ENCODE measurements around the gene RIC8A. TPM values are rescaled to one million over a fixed set of nuclear protein-coding genes. Genes with fewer than 3 reads are reported as not detected.
A peak's percentile ranks its signal among the peaks of the same experiment; 100 is the strongest.

Gene RIC8A
- total and polyA plus RNA-seq, 10 of the 15 experiments (the other 5 are each of a cell fraction or from before 2014, with no cell fraction given), result 10.4 to 157 (median 81.4) TPM

- no TSS peak for BruUV-seq (replicated peaks)
- TF ChIP-seq HDAC2 (IDR thresholded peaks at IDR 0.05), result no peak
- TF ChIP-seq BACH1 (IDR thresholded peaks at IDR 0.05; ENCODE audit: borderline replicate concordance), result no peak
- TF ChIP-seq ZNF687 (IDR thresholded peaks at IDR 0.05), result no peak
- no peak for TF ChIP-seq ZZZ3 (IDR thresholded peaks at IDR 0.05; ENCODE audit: control insufficient read depth, insufficient read length, low read depth)
- TF ChIP-seq E4F1 (IDR thresholded peaks at IDR 0.05; ENCODE audit: borderline replicate concordance, partially characterized antibody), result no peak
- peak; percentile 33 to 45; a peak in 3 of 4 replicates for TF ChIP-seq IKZF2 (IDR thresholded peaks at IDR 0.05)
- TF ChIP-seq FOS (IDR thresholded peaks at IDR 0.05; ENCODE audit: borderline replicate concordance, extremely low read depth, insufficient read length), result no peak
- TF ChIP-seq POLR2A (IDR thresholded peaks at IDR 0.05; ENCODE audit: low read depth, low read length), result peak; percentile 46; the same call in 1 of the 2 replicates
- 0 out of 2 replicates have a peak, but pooled peaks have one; percentile 5 for TF ChIP-seq SMC3 (IDR thresholded peaks at IDR 0.05; ENCODE audit: borderline replicate concordance, low read length)
- TF ChIP-seq JUNB (IDR thresholded peaks at IDR 0.05), result no peak
- no peak for TF ChIP-seq NR2C2 (IDR thresholded peaks at IDR 0.05; ENCODE audit: borderline replicate concordance, control insufficient read depth, insufficient read length, low read depth)
- TF ChIP-seq RELA (IDR thresholded peaks at IDR 0.05; ENCODE audit: borderline replicate concordance, partially characterized antibody), result no peak
- TF ChIP-seq CEBPZ (IDR thresholded peaks at IDR 0.05; ENCODE audit: low read depth, low read length), result no peak
- no peak for TF ChIP-seq KDM1A (IDR thresholded peaks at IDR 0.05; ENCODE audit: borderline replicate concordance)
These were observed 18.4 kb downstream of the RIC8A start for GRCh38 chr11:225734-226453.

More at GRCh38 chr11:225734-226453, 18.4 kb downstream of the RIC8A start:
- in situ Hi-C loops (cut with MboI) (no loop called here), intact Hi-C loops (cut with micrococcal nuclease; ENCODE audit: unreplicated experiment) (no loop called here)
- Histone ChIP-seq H2AFZ (ENCODE audit: control insufficient read depth, low read depth, low read length) (peak overlapping the region; percentile 63), H3K27ac (ENCODE audit: control insufficient read depth, insufficient read depth) (peak overlapping the region; percentile 7), H3K4me1 (ENCODE audit: control insufficient read depth, insufficient read depth, low read length) (no peaks in the 10 kb centered on the region), H4K20me1 (ENCODE audit: control insufficient read depth, insufficient read depth) (no peaks in the 10 kb centered on the region), H3K4me2 (ENCODE audit: control insufficient read depth, insufficient read depth) (peak overlapping the region; percentile 1), H3K27me3 (replicated peaks in 1 of 2; ENCODE audit: control insufficient read depth in 2 of 2, insufficient read depth in 2 of 2, low read length in 1 of 2) (no peaks in the 10 kb centered on the region), H3K79me2 (ENCODE audit: control insufficient read depth, insufficient read depth, low read length) (no peaks in the 10 kb centered on the region), H3K36me3 (ENCODE audit: control insufficient read depth in 2 of 2, insufficient read depth in 2 of 2, low read length in 1 of 2) (peaks cover 0 to 3% of the 10 kb centered on the region in 2 experiments; a peak in 2 of 4 replicates), H3K9ac (ENCODE audit: control insufficient read depth, insufficient read depth, low read length) (peak overlapping the region; percentile 35; the same call in 1 of the 2 replicates), H3K4me3 (peak overlapping the region; percentile 37; the same call in 1 of the 2 replicates), H3K9me3 (replicated peaks; ENCODE audit: control insufficient read depth, insufficient read depth, low read length) (no peaks in the 10 kb centered on the region)
- ATAC-seq (peak; percentile 99), DNase-seq (ENCODE audit: low read depth, low spot score) (peak; percentile 53), FAIRE-seq (peak; percentile 79)
- WGBS (ENCODE audit: insufficient coverage, insufficient replicate concordance, low lambda C conversion rate, missing lambda C conversion rate), result 33% methylated on average over 10 of the region's 10 CpGs
- ChIA-PET SMC1A (ENCODE audit: uncharacterized antibody, unreplicated experiment) (no interaction called here), CTCF (no interaction called here), POLR2A (interaction anchor here (0.5 kb wide), 1 partner anchor 21 kb away, joined by 5 read pairs; no protein-coding TSS in a partner anchor), RAD21 (ENCODE audit: unreplicated experiment) (interaction anchor here (0.7 kb wide), 1 partner anchor 374 kb away, joined by 3 read pairs; no protein-coding TSS in a partner anchor)
